GM19397 (cell line): ENCODE measurements around the gene MMUT.
"Not testable (repeated sequence)": the region's sequence is repeated elsewhere in the genome, so short reads cannot be mapped to it uniquely, and the experiment has no call there.

Source experiments
- ATAC-seq: cut with Tn5 transposase; IDR thresholded peaks from one replicate; pipeline ENCODE4 v1.9.1; 2021; ENCODE audit warnings: mild to moderate bottlenecking, moderate library complexity; ENCODE audit not compliant: unreplicated experiment

Gene MMUT

GRCh38 chr6:49430187-49430586 lies 32.9 kb downstream of the MMUT start:
- ATAC-seq, result no peak

GRCh38 chr6:49423817-49424216 lies 39.2 kb downstream of the MMUT start:
- ATAC-seq, result no peak

- no peak for ATAC-seq
Measured at GRCh38 chr6:49416195-49416594, 46.9 kb downstream of the MMUT start.

GRCh38 chr6:49415358-49415757 lies 47.7 kb downstream of the MMUT start:
- ATAC-seq, result no peak

GRCh38 chr6:49410564-49410963 lies 52.5 kb downstream of the MMUT start:
- ATAC-seq, result no peak

- ATAC-seq, result peak; percentile 88
Measured at GRCh38 chr6:49409951-49410542, 53.0 kb downstream of the MMUT start.

GRCh38 chr6:49406250-49406970 lies 56.6 kb downstream of the MMUT start:
- ATAC-seq, result no peak

GRCh38 chr6:49401063-49401462 lies 62.0 kb downstream of the MMUT start:
- no peak for ATAC-seq

GRCh38 chr6:49386667-49387508 lies 76.2 kb downstream of the MMUT start:
- ATAC-seq, result not testable (repeated sequence)

GRCh38 chr6:49384904-49385303 lies 78.1 kb downstream of the MMUT start:
- ATAC-seq, result no peak
